Adipose tissue (tissue), 3 donors: Measurements from ENCODE around the gene ANP32B. TPM values are rescaled to one million over a fixed set of nuclear protein-coding genes. Genes with fewer than 3 reads are reported as not detected.

Source experiments
- H3K27ac ChIP-seq: one replicate; pipeline ENCODE4 v1.5.1; 2013; ENCODE audit warnings: low read depth, low read length
- WGBS, 3 donors: extraction: QIAGEN DNeasy Blood & Tissue Kit; methylation state at CpG; one replicate each; pipeline ENCODE4 v1.1.7; 2013; 5-methylcytosine and 5-hydroxymethylcytosine counted together
- polyA plus RNA-seq, 3 donors: library from polyadenylated mRNA; stranded (reverse); fragments of 200-250 nt; gene quantifications; one replicate each; pipeline ENCODE4 v1.2.3, GENCODE V29; 2013
- donor health status: healthy with polysubstance abuse.
- donor health status: Bipolar disorder and iron deficiency.
- donor health status: healthy.

Gene ANP32B
- polyA plus RNA-seq, 3 donors, result 92.1 to 253 (median 129) TPM

- 46 to 70% (median 46%) methylated on average over 6 of the region's 6 CpGs for WGBS, 3 donors
Measured at GRCh38 chr9:98045234-98046179, 62.4 kb downstream of the ANP32B start.

GRCh38 chr9:98046180-98046543 is 63.0 kb downstream of the ANP32B start:
- H3K27ac ChIP-seq, result no peak overlapping the region
- WGBS, 3 donors, result 85 to 95% (median 90%) methylated on average over 9 of the region's 9 CpGs

More at GRCh38 chr9:98045234-98046179, 62.4 kb downstream of the ANP32B start:
- H3K27ac ChIP-seq, result no peak overlapping the region

GRCh38 chr9:98047002-98047401 is 63.9 kb downstream of the ANP32B start:
- 73 to 87% (median 78%) methylated on average over 5 of the region's 5 CpGs for WGBS, 3 donors
- no peak overlapping the region for H3K27ac ChIP-seq

GRCh38 chr9:98049288-98050072 is 66.3 kb downstream of the ANP32B start:
- 41 to 81% (median 54%) methylated on average over 1 of the region's 1 CpG for WGBS, 3 donors
- no peak overlapping the region for H3K27ac ChIP-seq

- WGBS, 3 donors, result 90 to 96% (median 93%) methylated on average over 4 of the region's 4 CpGs
- no peak overlapping the region for H3K27ac ChIP-seq
Measured at GRCh38 chr9:98050351-98050750, 67.2 kb downstream of the ANP32B start.

GRCh38 chr9:98054376-98054951 is 71.3 kb downstream of the ANP32B start:
- 94 to 98% (median 97%) methylated on average over 7 of the region's 7 CpGs for WGBS, 3 donors
- no peak overlapping the region for H3K27ac ChIP-seq

- H3K27ac ChIP-seq, result peak within 1 kb of the TSS; percentile 90
- WGBS, 3 donors, result 0 to 1% (median 0%) methylated on average over 54 to 79 of the region's 80 CpGs
Measured at GRCh38 chr9:98056269-98057137, 73.4 kb downstream of the ANP32B start, which contains the start of gene NANS. NANS (plus strand) TSS chr9:98056732; CDS start chr9:98056809, 77 bp downstream.

- peak overlapping the region; percentile 90 for H3K27ac ChIP-seq
- WGBS, 3 donors, result 5 to 7% (median 5%) methylated on average over 14 of the region's 14 CpGs
Measured at GRCh38 chr9:98057138-98057799, 74.1 kb downstream of the ANP32B start.

GRCh38 chr9:98062161-98062560 is 79.0 kb downstream of the ANP32B start:
- 79 to 84% (median 83%) methylated on average over 3 of the region's 3 CpGs for WGBS, 3 donors
- no peak overlapping the region for H3K27ac ChIP-seq

GRCh38 chr9:98064623-98065392 is 81.7 kb downstream of the ANP32B start:
- no peak overlapping the region for H3K27ac ChIP-seq
- WGBS, 3 donors, result 70 to 94% (median 83%) methylated on average over 8 of the region's 8 CpGs

Other genes starting within 250 kb of the ANP32B start
- under 1 TPM in 2 of 3 donors, not detected in 1; 0.02 to 0.03 TPM for gene FOXE1, start 130.1 kb upstream of the ANP32B start, polyA plus RNA-seq
- 10 to 100 TPM in 1 of 3 donors, 1 to 10 TPM in 2; 5.8 to 11.5 (median 6.9) TPM for gene TRMO, start 60.8 kb upstream of the ANP32B start, polyA plus RNA-seq
- gene HEMGN, start 45.2 kb upstream of the ANP32B start, polyA plus RNA-seq, result under 1 TPM in 2 of 3 donors, not detected in 1; 0.03 to 0.04 TPM
- gene NANS, start 73.4 kb downstream of the ANP32B start, polyA plus RNA-seq, result 10 to 100 TPM; 44.3 to 48.5 (median 45.6) TPM
- 1 to 10 TPM; 1.2 to 5.6 (median 2.6) TPM for gene TRIM14, start 135.9 kb downstream of the ANP32B start, polyA plus RNA-seq
- gene CORO2A, start 209.3 kb downstream of the ANP32B start, polyA plus RNA-seq, result 1 to 10 TPM in 1 of 3 donors, under 1 TPM in 2; 0.36 to 1.2 (median 0.90) TPM